Fibroblast of skin of right quadriceps (primary cell): Measurements from ENCODE around the gene EFR3B.

ENCODE experiments used
- DNase-seq: peaks from one replicate; pipeline ENCODE4 v3.0.0-alpha.2; 2013

EFR3B gene

GRCh38 chr2:25197336-25198208 lies 155.7 kb downstream of the EFR3B start:
- peak; percentile 38 for DNase-seq

GRCh38 chr2:25198209-25198525 lies 156.3 kb downstream of the EFR3B start:
- DNase-seq, result no peak

- DNase-seq, result peak; percentile 6
These were observed 156.7 kb downstream of the EFR3B start for GRCh38 chr2:25198576-25198975.

- DNase-seq, result no peak
These were observed 159.4 kb downstream of the EFR3B start for GRCh38 chr2:25201265-25201664.

- DNase-seq, result no peak
These were observed 159.9 kb downstream of the EFR3B start for GRCh38 chr2:25201794-25202193.

- DNase-seq, result no peak
These were observed 160.4 kb downstream of the EFR3B start for GRCh38 chr2:25202275-25202674.

GRCh38 chr2:25204190-25204838 lies 162.4 kb downstream of the EFR3B start:
- DNase-seq, result no peak

- no peak for DNase-seq
These were observed 165.2 kb downstream of the EFR3B start for GRCh38 chr2:25207078-25207545.
